Large intestine (tissue), 3 donors: ENCODE data around the gene PTX4. TPM values are rescaled to one million over a fixed set of nuclear protein-coding genes. Genes with fewer than 3 reads are reported as not detected.

Source experiments
- DNase-seq, 2 donors: peaks; one replicate each; pipeline versions ENCODE4 v3.0.0 to v3.0.0-alpha.2; 2013
- H3K27ac ChIP-seq: one replicate; pipeline ENCODE4 v1.5.1; 2013; ENCODE audit warnings: low read length
- H3K27me3 ChIP-seq: 2 replicates; pipeline ENCODE4 v1.6.1; 2013; ENCODE audit warnings: low read length; ENCODE audit not compliant: control insufficient read depth, insufficient read depth
- H3K36me3 ChIP-seq: 2 replicates; pipeline ENCODE4 v1.6.1; 2013; ENCODE audit warnings: low read length; ENCODE audit not compliant: control insufficient read depth, insufficient read depth
- H3K4me1 ChIP-seq: one replicate; pipeline ENCODE4 v1.6.1; 2013; ENCODE audit warnings: low read length; ENCODE audit not compliant: control insufficient read depth, insufficient read depth
- H3K4me3 ChIP-seq: one replicate; pipeline ENCODE4 v1.5.1; 2013; ENCODE audit warnings: low read length
- H3K9me3 ChIP-seq: one replicate; pipeline ENCODE4 v1.6.1; 2013; ENCODE audit warnings: mild to moderate bottlenecking, low read depth, low read length, moderate library complexity; ENCODE audit not compliant: control insufficient read depth
- WGBS: methylation state at CpG from one replicate; pipeline ENCODE4 v1.1.5; 2013; ENCODE audit warnings: low lambda C conversion rate; ENCODE audit not compliant: insufficient coverage; 5-methylcytosine and 5-hydroxymethylcytosine counted together
- polyA plus RNA-seq: library from polyadenylated mRNA; unstranded; fragments of 120-200 nt; gene quantifications from one replicate; pipeline ENCODE4 v1.2.1, GENCODE V29; 2013

PTX4 gene
- polyA plus RNA-seq, 1 donor = 0.19 TPM

- DNase-seq = no peak
- Histone ChIP-seq H3K27me3 (no peaks in the 10 kb centered on the region), H3K9me3 (no peaks in the 10 kb centered on the region), H3K36me3 (peaks cover 63% of the 10 kb centered on the region), H3K27ac (no peak overlapping the region), H3K4me1 (no peaks in the 10 kb centered on the region), H3K4me3 (no peak overlapping the region)
- no CpG with 5 or more reads among the region's 37 CpGs for WGBS
Measured at GRCh38 chr16:1506494-1507213, 17.9 kb upstream of the PTX4 start.

- Histone ChIP-seq H3K27ac (no peak overlapping the region), H3K36me3 (peaks cover 66% of the 10 kb centered on the region), H3K4me3 (no peak overlapping the region), H3K4me1 (no peaks in the 10 kb centered on the region), H3K27me3 (no peaks in the 10 kb centered on the region), H3K9me3 (no peaks in the 10 kb centered on the region)
- no peak for DNase-seq
- no CpG with 5 or more reads among the region's 22 CpGs for WGBS
Measured at GRCh38 chr16:1505912-1506311, 17.2 kb upstream of the PTX4 start.

- peaks cover 68% of the 10 kb centered on the region for H3K36me3 ChIP-seq
- no CpG with 5 or more reads among the region's 37 CpGs for WGBS
Measured at GRCh38 chr16:1505073-1505844, 16.5 kb upstream of the PTX4 start.

GRCh38 chr16:1503110-1503955 lies 14.6 kb upstream of the PTX4 start:
- Histone ChIP-seq H3K27me3 (no peaks in the 10 kb centered on the region), H3K4me1 (no peaks in the 10 kb centered on the region), H3K4me3 (no peak overlapping the region), H3K9me3 (peaks cover 6% of the 10 kb centered on the region), H3K27ac (no peak overlapping the region), H3K36me3 (peaks cover 76% of the 10 kb centered on the region)
- DNase-seq = no peak
- WGBS = 100% methylated on average over 2 of the region's 37 CpGs

More at GRCh38 chr16:1505073-1505844, 16.5 kb upstream of the PTX4 start:
- H3K27ac ChIP-seq = no peak overlapping the region
- peaks cover 2% of the 10 kb centered on the region for H3K9me3 ChIP-seq
- no peaks in the 10 kb centered on the region for H3K4me1 ChIP-seq
- no peaks in the 10 kb centered on the region for H3K27me3 ChIP-seq
- no peak overlapping the region for H3K4me3 ChIP-seq
- no peak for DNase-seq

- Histone ChIP-seq H3K27me3 (no peaks in the 10 kb centered on the region), H3K4me1 (no peaks in the 10 kb centered on the region), H3K27ac (no peak overlapping the region), H3K36me3 (peaks cover 82% of the 10 kb centered on the region), H3K9me3 (peaks cover 6% of the 10 kb centered on the region), H3K4me3 (no peak overlapping the region)
- WGBS = no CpG with 5 or more reads among the region's 42 CpGs
- DNase-seq = no peak
Measured at GRCh38 chr16:1502092-1503004, 13.6 kb upstream of the PTX4 start.

- no peaks in the 10 kb centered on the region for H3K27me3 ChIP-seq
- no peak overlapping the region for H3K4me3 ChIP-seq
- DNase-seq = no peak
- WGBS = no CpG with 5 or more reads among the region's 23 CpGs
- H3K9me3 ChIP-seq = peaks cover 6% of the 10 kb centered on the region
- H3K36me3 ChIP-seq = peaks cover 83% of the 10 kb centered on the region
- H3K27ac ChIP-seq = no peak overlapping the region
- no peaks in the 10 kb centered on the region for H3K4me1 ChIP-seq
Measured at GRCh38 chr16:1501630-1502029, 12.9 kb upstream of the PTX4 start.

- Histone ChIP-seq H3K4me3 (no peak overlapping the region), H3K36me3 (peaks cover 83% of the 10 kb centered on the region), H3K27me3 (no peaks in the 10 kb centered on the region), H3K4me1 (no peaks in the 10 kb centered on the region), H3K9me3 (peaks cover 6% of the 10 kb centered on the region), H3K27ac (no peak overlapping the region)
- no peak for DNase-seq
- no CpG with 5 or more reads among the region's 44 CpGs for whole genome bisulfite sequencing
Measured at GRCh38 chr16:1500465-1501150, 11.9 kb upstream of the PTX4 start.

GRCh38 chr16:1499756-1500464 lies 11.2 kb upstream of the PTX4 start:
- no peak for DNase-seq
- H3K4me3 ChIP-seq = no peak overlapping the region
- no peak overlapping the region for H3K27ac ChIP-seq
- no CpG with 5 or more reads among the region's 36 CpGs for WGBS
- H3K27me3 ChIP-seq = no peaks in the 10 kb centered on the region
- H3K4me1 ChIP-seq = no peaks in the 10 kb centered on the region
- peaks cover 85% of the 10 kb centered on the region for H3K36me3 ChIP-seq
- peaks cover 6% of the 10 kb centered on the region for H3K9me3 ChIP-seq
